ENCODE data around the gene WDR45B. TPM values are rescaled to one million over a fixed set of nuclear protein-coding genes. Genes with fewer than 3 reads are reported as not detected.

The WDR45B gene
- total RNA-seq, 2 experiments from 2014 or later, result 61.7 to 81.9 TPM

DNA sequence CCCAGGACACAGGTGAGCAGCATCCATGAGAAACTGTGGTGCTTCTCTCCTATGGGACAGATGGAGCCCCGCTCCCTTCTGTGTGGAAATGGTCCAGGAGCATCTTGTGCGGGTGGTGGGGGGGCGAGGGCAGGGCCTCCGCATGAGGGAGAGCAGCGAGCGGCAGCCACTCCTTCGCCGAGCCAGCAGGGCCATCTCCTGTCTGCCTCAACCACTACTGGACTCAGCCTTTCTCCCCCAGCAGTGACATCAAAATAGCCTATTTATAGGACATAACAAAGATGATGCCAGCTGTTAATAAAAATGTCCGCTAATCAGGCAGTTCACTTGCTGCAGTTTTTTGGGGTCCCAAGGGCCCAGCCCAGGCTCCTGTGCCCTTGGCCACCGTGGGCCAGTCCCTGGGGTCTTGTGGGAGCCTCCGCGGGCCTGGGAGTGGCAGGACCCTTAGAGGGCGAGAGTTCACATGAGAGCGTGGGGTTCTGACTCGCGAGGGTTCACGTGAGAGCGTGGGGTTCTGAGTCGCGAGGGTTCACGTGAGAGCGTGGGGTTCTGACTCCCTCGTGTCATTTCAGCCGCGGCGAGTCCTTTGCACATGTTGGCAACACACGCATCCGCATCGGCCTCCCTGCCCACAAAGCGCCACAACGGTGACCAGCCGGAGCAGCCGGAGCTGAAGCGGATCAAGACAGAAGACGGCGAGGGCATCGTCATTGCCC lies 47.4 kb downstream of the WDR45B start:
- no peak for DNase-seq (ENCODE audit: low spot score)
- no peak overlapping the region for H3K4me3 ChIP-seq (ENCODE audit: low read depth, low read length, poor library complexity, severe bottlenecking)
- intact Hi-C loops (cut with micrococcal nuclease; ENCODE audit: unreplicated experiment), result no loop called here
- H3K4me2 ChIP-seq (ENCODE audit: low read length), result no peak overlapping the region
- TF ChIP-seq EZH2phosphoT487 (IDR thresholded peaks at IDR 0.05; ENCODE audit: borderline replicate concordance, low read depth, low read length), result no peak
- TF ChIP-seq, protein P1, sequence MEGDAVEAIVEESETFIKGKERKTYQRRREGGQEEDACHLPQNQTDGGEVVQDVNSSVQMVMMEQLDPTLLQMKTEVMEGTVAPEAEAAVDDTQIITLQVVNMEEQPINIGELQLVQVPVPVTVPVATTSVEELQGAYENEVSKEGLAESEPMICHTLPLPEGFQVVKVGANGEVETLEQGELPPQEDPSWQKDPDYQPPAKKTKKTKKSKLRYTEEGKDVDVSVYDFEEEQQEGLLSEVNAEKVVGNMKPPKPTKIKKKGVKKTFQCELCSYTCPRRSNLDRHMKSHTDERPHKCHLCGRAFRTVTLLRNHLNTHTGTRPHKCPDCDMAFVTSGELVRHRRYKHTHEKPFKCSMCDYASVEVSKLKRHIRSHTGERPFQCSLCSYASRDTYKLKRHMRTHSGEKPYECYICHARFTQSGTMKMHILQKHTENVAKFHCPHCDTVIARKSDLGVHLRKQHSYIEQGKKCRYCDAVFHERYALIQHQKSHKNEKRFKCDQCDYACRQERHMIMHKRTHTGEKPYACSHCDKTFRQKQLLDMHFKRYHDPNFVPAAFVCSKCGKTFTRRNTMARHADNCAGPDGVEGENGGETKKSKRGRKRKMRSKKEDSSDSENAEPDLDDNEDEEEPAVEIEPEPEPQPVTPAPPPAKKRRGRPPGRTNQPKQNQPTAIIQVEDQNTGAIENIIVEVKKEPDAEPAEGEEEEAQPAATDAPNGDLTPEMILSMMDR (conservative IDR thresholded peaks at IDR 0.05; ENCODE audit: low read length), result no peak
- peaks cover 97% of the 10 kb centered on the region for H3K36me3 ChIP-seq (ENCODE audit: insufficient read depth, low read length)
- peaks cover 6% of the 10 kb centered on the region for H3K4me1 ChIP-seq (ENCODE audit: insufficient read depth, low read length, poor library complexity, severe bottlenecking)
- no peaks in the 10 kb centered on the region for H3K9me2 ChIP-seq (ENCODE audit: insufficient read depth, low read length)
- no peaks in the 10 kb centered on the region for H3K9me3 ChIP-seq (ENCODE audit: low read length)
- H3K79me2 ChIP-seq (ENCODE audit: insufficient read depth, low read depth, low read length), result no peaks in the 10 kb centered on the region
- ChIA-PET POLR2A (no interaction called here), CTCF (ENCODE audit: unreplicated experiment) (no interaction called here)
- H4K20me1 ChIP-seq (ENCODE audit: insufficient read depth, low read length), result no peaks in the 10 kb centered on the region
- no peak overlapping the region for H3K27ac ChIP-seq (ENCODE audit: low read depth, low read length, poor library complexity, severe bottlenecking)
- BruUV-seq (replicated peaks), result no TSS peak
- H2AFZ ChIP-seq (ENCODE audit: low read length), result no peak overlapping the region

DNA sequence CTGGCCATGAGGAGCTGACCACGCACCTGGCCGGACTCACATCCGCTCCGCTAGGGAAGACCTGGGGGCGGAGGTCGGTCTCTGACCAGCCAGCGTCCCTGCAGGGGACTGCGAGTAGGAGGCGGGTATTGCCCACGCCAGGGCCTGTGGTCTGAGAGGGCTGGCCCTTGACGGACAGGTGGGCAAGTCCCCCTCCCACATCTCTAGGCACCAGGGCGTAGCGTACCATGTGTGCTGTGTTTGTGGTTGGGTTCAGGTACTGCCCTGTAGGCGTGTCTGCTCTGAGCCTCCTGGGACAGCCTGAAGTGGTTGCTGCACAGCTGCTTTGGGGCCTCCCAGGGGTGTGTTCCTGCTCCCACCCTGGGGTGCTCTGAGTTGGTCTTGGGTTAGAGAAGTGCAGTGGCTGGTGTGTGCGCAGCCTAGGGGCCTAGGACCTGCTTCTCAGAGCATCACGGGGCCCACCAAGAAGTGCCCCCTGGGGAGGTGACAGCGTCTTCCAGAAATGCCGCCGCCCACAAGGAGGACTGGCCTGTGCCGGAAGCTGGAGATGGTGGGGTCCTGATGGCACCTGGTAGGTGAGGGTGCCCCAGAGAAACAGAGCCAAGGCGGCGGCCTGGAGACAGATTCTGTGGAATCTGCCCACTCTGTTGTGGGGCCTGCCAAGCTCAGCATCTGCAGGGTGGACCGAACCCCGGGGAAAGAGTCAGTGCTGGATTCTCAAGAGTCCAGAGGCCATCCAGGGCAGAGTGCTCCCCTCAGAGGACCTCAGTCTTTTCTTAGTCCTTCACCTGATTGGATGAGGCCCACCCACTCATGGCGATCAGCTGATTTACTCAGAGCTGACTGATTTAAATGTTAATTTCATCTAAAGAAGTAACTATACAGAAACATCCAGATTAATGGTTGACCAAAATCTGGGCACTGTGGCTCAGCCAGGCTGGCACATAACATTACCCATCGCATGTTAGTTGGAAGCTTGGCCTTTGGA lies 48.3 kb downstream of the WDR45B start:
- TF ChIP-seq, protein P1 (conservative IDR thresholded peaks at IDR 0.05; ENCODE audit: low read length), result no peak
- TF ChIP-seq EZH2phosphoT487 (IDR thresholded peaks at IDR 0.05; ENCODE audit: borderline replicate concordance, low read depth, low read length), result no peak
- BruUV-seq (replicated peaks), result no TSS peak
- Histone ChIP-seq H3K4me1 (ENCODE audit: insufficient read depth, low read length, poor library complexity, severe bottlenecking) (peaks cover 10% of the 10 kb centered on the region), H3K4me2 (ENCODE audit: low read length) (no peak overlapping the region), H3K9me3 (ENCODE audit: low read length) (no peaks in the 10 kb centered on the region), H4K20me1 (ENCODE audit: insufficient read depth, low read length) (no peaks in the 10 kb centered on the region), H3K79me2 (ENCODE audit: insufficient read depth, low read depth, low read length) (no peaks in the 10 kb centered on the region), H2AFZ (ENCODE audit: low read length) (no peak overlapping the region), H3K36me3 (ENCODE audit: insufficient read depth, low read length) (peaks cover 97% of the 10 kb centered on the region), H3K27ac (ENCODE audit: low read depth, low read length, poor library complexity, severe bottlenecking) (no peak overlapping the region), H3K4me3 (ENCODE audit: low read depth, low read length, poor library complexity, severe bottlenecking) (no peak overlapping the region), H3K9me2 (ENCODE audit: insufficient read depth, low read length) (no peaks in the 10 kb centered on the region)
- ChIA-PET POLR2A (interaction anchor here (0.7 kb wide), 1 partner anchor 117 kb away, joined by 5 read pairs; the partner anchor contains the start of gene FN3KRP), CTCF (ENCODE audit: unreplicated experiment) (no interaction called here)
- intact Hi-C loops (cut with micrococcal nuclease; ENCODE audit: unreplicated experiment), result no loop called here
- DNase-seq (ENCODE audit: low spot score), result peak; percentile 54
